ENCODE results near the gene DNAJC6.

The DNAJC6 gene

GRCh38 chr1:65309304-65310077 lies at the start of gene DNAJC6:
TSS of gene DNAJC6 (plus strand) at chr1:65309543. CDS start at chr1:65309746, 203 bp downstream.
- H3K4me3 ChIP-seq (ENCODE audit: low read depth, low read length): peak within 1 kb of the TSS; percentile 53
- ChIA-PET CTCF (interaction anchor here (0.7 to 1.1 kb wide), 2 partner anchors 109 to 378 kb away, joined by 3 read pairs; no protein-coding TSS in a partner anchor), POLR2A (no interaction called here)
- no peak for DNase-seq (ENCODE audit: low read depth, low spot score)
- TF ChIP-seq CTCF (IDR thresholded peaks at IDR 0.05; ENCODE audit: insufficient read depth, low read length, missing control alignments): no peak

- ChIA-PET POLR2A (no interaction called here), CTCF (no interaction called here)
- DNase-seq (ENCODE audit: low read depth, low spot score): no peak
- TF ChIP-seq CTCF (IDR thresholded peaks at IDR 0.05; ENCODE audit: insufficient read depth, low read length, missing control alignments): no peak
- no peak overlapping the region for H3K4me3 ChIP-seq (ENCODE audit: low read depth, low read length)
Observed at GRCh38 chr1:65259816-65260215, 49.5 kb upstream of the DNAJC6 start.

DNA sequence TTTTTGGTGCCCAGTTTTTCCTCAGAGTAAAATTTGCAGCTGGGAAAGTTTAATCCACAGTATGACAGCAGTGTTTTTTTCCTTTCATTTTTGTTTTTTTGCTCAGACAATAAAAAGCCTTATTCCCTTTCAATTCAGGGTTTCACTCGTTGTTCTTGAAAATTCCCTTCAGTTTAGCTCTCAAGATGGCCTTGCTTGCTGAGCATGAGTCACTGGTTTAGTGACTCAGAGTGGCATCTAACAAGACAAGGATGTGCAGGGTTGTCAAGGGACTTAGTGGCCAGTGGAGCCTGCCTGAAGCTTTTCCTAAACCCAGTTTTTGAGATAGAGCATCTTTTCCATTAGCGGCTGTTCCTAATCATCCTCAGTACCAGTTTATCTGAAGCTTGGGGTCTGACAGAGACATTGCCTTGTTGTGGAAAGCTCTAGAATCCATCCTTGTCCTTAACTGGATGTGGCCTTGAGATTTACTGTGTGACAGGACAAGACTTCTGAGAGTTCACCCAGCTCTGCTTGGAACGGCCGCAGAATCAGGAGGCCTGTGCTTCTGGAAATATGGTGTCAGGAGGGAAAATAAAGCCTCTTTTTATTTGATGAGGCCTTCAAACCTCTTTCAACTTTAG lies 48.4 kb upstream of the DNAJC6 start:
- no peak for TF ChIP-seq CTCF (IDR thresholded peaks at IDR 0.05; ENCODE audit: insufficient read depth, low read length, missing control alignments)
- H3K4me3 ChIP-seq (ENCODE audit: low read depth, low read length): no peak overlapping the region
- CTCF ChIA-PET: no interaction called here
- DNase-seq (ENCODE audit: low read depth, low spot score): peak; percentile 59
- POLR2A ChIA-PET: interaction anchor here (1.0 kb wide), 1 partner anchor 159 kb away, joined by 3 read pairs; no protein-coding TSS in a partner anchor

DNA sequence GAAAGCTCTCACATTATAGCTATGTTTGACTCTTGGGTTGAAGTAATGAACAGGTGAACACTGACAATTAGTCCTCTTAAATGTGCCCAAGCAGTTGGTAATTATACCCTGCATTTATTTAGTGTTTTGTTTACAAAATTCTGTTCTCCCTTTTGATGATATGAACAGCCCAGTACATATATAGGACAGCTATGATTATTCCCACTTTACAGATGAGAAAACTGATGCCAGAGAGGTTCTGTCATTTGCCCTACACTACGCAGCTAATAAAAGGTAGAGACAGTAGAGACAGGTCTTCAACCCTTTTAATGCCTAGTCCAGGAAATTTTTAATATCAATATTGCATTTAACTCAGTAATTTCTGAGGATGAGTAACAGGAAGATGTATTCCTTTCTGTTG lies 46.1 kb upstream of the DNAJC6 start:
- no peak for DNase-seq (ENCODE audit: low read depth, low spot score)
- no peak for TF ChIP-seq CTCF (IDR thresholded peaks at IDR 0.05; ENCODE audit: insufficient read depth, low read length, missing control alignments)
- no peak overlapping the region for H3K4me3 ChIP-seq (ENCODE audit: low read depth, low read length)
- ChIA-PET POLR2A (no interaction called here), CTCF (interaction anchor here (0.7 to 1.9 kb wide), 2 partner anchors 9 to 11 kb away, joined by 3 to 6 read pairs; no protein-coding TSS in a partner anchor)

GRCh38 chr1:65264197-65264929 lies 45.0 kb upstream of the DNAJC6 start:
- DNase-seq (ENCODE audit: low read depth, low spot score): no peak
- CTCF ChIA-PET: interaction anchor here (1.9 kb wide), 1 partner anchor 10 kb away, joined by 6 read pairs; no protein-coding TSS in a partner anchor
- H3K4me3 ChIP-seq (ENCODE audit: low read depth, low read length): peak overlapping the region; percentile 56
- TF ChIP-seq CTCF (IDR thresholded peaks at IDR 0.05; ENCODE audit: insufficient read depth, low read length, missing control alignments): no peak
- POLR2A ChIA-PET: no interaction called here

DNA sequence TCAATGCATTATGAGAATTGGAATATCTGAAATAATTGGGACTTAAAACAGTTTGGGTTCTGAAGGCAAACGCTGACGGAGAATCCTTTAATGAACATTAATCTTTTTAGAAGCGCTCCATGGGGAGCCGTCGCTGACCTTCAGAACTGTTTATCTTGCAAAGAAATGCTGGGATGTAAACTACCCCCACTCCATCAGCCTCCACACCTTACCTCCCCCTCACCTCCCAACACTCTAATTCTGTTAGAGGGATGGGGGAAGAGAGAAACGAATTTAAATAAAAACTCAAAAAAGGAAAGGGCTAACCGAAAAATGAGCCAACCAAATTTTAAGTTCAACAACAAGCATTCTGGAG lies 44.1 kb upstream of the DNAJC6 start:
- POLR2A ChIA-PET: no interaction called here
- no peak for TF ChIP-seq CTCF (IDR thresholded peaks at IDR 0.05; ENCODE audit: insufficient read depth, low read length, missing control alignments)
- H3K4me3 ChIP-seq (ENCODE audit: low read depth, low read length): peak overlapping the region; percentile 56
- CTCF ChIA-PET: no interaction called here
- DNase-seq (ENCODE audit: low read depth, low spot score): no peak

Measured in AG04449 (cell line).